Mesenteric fat pad (tissue), 1 donor: Measurements from ENCODE around the gene ETFA. TPM values are rescaled to one million over a fixed set of nuclear protein-coding genes. Genes with fewer than 3 reads are reported as not detected.

Experiments
- DNase-seq: peaks from one replicate; pipeline ENCODE4 v3.0.0-alpha.2; 2020; ENCODE audit warnings: low spot score
- total RNA-seq: library from RNA; stranded (reverse); fragmentation: NEBNext Ultra II Directional; extraction: Animal tissue kit (Norgen Biotek cat#: 25700); gene quantifications from one replicate; pipeline ENCODE4 v1.2.1, GENCODE V29; 2021
- donor health status: DM: yes; HTN: yes; CAD: no.

ETFA gene
- total RNA-seq, 1 donor from 2014 or later = 192 TPM

GRCh38 chr15:76340803-76341365, 29.6 kb upstream of the ETFA start:
- no peak for DNase-seq

- DNase-seq = no peak
These were observed 29.0 kb upstream of the ETFA start for GRCh38 chr15:76340198-76340802.

DNA sequence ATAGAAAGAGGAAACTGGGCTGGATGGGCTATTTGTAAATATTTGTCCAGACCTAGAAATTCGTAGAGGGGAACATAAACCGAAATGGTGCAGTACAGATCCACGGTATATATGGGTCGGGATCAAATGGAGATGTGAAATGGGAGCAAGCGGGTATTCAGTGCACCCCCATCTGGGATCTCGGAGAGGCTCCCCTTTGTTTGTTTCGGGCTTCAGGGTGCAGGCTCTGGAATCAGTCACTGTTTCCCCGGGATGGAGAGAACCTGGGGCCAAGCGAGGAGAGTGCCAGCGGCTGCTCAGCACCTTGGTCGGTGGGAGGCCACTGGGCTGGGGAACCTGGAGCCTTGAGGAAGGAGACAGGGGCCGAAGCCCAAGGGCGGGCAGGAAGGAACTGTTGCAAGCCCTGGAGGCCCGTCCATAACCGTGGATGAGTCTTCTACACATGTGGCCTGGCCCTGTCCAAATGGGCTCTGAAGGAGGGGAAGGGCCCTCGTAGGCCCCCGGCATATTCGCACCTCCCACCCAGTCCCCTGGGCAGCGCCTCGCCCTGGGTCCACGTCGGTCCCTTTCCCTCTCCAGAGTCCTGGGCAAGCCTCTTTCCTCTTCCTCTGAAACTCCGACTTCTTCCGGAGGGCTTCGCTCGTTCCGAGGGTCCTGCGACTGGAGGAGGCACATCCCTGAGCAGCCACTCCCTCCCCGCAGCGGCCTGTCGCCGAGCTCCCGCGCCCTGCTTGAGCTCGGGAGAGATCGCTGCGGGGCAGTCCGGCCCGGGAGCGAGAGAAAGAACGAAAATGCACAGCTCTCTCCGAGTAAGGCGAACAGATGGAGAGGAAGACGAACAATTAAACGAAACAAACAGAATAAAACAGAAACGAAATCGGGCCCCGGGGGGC, 28.3 kb upstream of the ETFA start:
- no peak for DNase-seq

DNA sequence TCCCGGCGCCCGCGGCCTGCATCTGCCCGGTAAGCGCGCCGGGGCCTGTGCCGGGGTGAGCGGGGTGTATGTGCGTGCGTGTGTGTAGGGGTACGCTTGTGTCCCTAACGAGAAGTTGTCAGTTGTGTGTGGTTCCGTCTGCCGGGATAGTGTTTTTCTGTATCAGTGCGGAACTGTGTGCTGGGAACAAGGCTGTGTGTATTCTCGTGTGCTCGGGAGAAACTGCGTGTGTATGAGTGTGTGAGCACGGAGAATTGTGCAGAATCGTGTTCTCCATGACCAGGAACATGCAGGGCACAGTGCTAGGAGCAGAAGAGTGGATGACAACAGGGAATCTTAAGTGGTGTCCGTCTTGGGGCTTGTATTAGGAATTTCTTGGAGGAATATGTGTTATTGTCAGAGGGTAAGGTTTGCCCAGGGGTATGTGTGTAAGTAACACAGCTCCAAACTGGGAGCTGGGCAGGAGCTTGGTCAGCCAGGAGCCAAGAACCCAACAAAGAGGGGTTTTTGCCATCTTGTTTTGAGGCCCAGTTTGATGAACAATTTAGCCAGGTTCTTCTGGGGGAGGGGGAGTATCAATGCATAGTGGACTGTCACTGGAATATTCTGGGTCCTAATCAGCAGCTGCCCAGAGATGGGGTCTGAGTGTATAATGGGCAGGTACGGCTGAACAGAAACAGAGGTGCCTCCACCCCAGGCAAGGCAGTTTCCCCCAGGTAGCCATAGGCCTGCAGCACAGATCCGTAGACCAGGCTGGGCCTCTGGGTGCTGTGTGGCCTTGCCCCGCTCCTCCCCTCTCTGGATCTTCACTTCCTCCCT, 27.4 kb upstream of the ETFA start:
- no peak for DNase-seq

DNA sequence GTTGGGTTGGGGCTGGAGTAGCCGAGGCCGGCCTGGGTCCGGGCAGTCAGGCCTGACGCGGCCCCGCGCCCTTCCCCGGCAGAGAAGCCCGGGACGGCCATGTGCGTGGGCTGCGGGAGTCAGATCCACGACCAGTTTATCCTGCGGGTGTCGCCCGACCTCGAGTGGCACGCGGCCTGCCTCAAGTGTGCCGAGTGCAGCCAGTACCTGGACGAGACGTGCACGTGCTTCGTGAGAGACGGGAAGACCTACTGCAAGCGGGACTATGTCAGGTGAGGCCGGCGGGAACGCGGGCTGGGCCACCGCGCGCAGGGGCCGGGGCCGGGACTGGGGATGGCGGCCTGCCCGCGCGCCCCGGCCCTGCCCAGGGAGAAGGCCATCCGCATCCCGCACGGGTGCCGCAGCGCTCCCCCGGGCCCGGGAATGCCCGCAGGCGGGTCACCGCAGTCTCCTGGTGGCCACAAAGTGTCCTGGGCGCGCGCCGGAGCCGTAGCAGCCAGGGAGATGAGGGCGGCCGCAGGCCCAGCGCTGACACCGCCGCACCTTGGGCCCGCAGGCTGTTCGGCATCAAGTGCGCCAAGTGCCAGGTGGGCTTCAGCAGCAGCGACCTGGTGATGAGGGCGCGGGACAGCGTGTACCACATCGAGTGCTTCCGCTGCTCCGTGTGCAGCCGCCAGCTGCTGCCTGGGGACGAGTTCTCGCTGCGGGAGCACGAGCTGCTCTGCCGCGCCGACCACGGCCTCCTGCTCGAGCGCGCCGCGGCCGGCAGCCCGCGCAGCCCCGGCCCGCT, 26.6 kb upstream of the ETFA start:
- no peak for DNase-seq

DNA sequence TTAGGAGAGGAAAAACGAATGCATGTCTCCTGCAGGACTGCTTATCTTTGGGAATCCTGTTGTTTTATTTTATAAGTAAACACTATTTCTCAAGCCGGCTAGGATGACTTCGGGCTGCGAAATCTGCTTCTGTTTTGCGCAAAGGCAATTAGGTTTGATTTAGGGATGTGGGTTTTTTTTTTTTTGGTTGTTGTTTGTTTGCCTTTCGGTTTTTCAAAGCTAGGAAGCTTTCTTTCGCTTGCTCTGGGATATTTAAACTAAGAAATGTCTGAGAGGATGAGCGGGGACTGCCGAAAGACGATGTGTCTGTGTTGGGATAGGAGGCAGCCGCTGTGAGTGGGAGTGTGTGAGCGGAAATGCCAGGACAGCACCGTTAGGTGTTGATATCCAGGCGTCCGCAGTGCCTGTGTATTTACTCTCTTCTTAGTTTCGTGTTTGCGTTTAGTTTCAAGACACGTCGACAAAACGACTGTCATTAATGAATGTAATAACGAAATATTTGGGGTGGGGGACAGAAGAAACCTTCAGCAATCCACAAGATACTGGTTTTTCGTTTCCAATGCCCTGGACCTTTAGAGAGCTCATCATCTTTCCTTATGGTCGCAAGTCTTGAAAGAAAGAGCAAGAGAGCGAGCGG, 25.9 kb upstream of the ETFA start:
- DNase-seq = no peak

- DNase-seq = peak; percentile 91
These were observed 25.2 kb upstream of the ETFA start, which contains the start of gene ISL2 for GRCh38 chr15:76336254-76337058. TSS of gene ISL2 (plus strand) at chr15:76336773. CDS start at chr15:76336884, 111 bp downstream.

DNA sequence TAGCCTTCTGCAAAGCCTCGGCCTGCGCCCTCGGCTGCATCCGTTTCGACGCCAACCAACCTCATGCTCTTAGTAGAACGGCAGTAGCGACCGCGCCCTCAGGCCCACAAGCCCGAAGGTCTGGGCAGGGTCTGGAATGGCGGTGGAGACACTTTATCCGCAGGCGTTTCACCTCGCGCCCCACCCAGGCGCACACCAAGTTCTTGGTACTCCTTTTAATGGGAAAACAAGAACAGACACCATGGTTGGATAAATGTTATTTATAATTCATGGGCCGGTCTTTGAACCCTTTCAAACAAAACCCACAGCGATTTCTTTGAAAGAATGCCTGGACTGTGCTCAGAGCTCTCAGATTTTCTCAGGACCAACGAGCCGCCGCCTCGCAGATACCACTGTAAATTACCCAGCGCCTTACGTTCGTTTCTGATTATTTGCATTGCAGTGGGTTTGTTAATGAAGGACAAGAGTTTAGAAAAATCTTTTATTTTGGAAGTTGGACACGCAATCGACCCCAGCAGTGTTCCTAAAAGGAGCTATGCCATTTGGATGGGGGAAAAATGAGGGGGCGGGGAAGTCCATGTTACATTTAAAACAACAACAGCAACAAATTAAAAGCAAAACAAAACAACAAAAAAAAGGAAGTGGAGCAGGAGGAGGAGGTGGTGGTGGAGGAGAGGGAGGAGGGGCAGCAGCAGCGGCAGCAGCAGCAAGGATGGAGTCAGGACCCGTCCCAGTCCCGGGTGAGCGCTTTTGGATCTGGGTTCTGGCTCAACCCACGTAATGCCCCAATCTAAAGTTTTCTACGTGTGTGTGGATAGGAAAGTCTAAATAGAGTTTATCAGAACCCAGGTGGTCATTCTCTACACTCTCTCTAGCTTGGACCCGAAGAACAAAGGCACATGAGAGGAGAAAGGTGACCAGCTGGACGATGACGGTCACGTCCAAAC, 24.3 kb upstream of the ETFA start:
- no peak for DNase-seq

GRCh38 chr15:76334438-76335306, 23.4 kb upstream of the ETFA start:
- no peak for DNase-seq

- peak; percentile 45 for DNase-seq
These were observed 22.6 kb upstream of the ETFA start for GRCh38 chr15:76333720-76334437.

- DNase-seq = no peak
These were observed 22.0 kb upstream of the ETFA start for GRCh38 chr15:76333309-76333708.

DNA sequence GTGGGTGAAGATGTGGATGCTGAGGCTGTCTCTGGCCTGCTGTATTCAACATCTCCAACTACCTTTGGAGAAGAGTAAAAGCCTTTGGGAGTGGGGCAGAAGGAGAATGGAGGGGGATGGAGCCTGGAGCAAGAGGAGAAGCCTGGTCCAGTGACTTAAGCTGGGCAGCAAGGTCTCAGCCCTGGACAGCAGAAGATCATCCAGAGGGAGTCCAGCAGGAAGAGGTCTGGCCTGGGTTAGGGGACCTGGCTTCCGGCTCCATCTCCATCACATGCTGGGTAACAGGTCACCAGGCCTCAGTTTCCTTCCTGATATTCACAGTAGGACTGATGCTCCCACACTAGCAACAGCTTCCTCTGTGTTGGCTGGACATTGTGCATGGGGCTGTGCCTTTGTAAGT, 21.5 kb upstream of the ETFA start:
- no peak for DNase-seq

GRCh38 chr15:76330080-76330680, 18.9 kb upstream of the ETFA start:
- DNase-seq = no peak

- DNase-seq = no peak
These were observed 17.7 kb upstream of the ETFA start for GRCh38 chr15:76328958-76329357.

DNA sequence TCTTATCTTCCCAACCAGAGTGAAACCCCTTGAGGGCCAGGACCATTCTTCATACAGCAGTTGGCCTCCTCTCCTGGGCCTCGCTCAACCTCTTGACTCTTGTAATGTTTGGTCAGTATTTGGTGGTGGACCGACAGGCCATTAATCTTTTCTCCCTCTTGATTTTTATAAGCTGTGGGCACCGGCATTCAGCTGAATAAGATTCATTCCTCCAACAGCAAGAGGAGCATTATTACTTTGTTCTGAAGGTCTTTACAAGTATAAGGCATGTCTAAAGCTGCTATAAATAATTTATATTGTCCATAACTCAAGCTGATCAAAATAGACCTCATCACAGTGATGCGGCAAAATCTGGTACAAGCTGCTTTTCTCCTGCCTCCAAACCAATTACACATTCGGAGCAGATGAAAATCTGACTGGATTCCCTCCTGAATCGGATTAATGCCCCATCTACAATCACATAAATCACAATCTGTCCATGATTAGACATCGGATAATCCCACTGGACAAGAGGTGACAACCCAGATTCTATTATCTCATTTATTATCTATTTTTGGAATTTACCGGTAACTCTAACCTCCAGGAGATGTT, 16.9 kb upstream of the ETFA start:
- no peak for DNase-seq
